Osteoblast (primary cell): ENCODE results near the gene TMEM184A. TPM values are rescaled to one million over a fixed set of nuclear protein-coding genes. Genes with fewer than 3 reads are reported as not detected.
A peak's percentile ranks its signal among the peaks of the same experiment; 100 is the strongest.
"Not testable (repeated sequence)": the region's sequence is repeated elsewhere in the genome, so short reads cannot be mapped to it uniquely, and the experiment has no call there.

ENCODE experiments used
- DNase-seq: peaks from one replicate; pipeline ENCODE4 v3.0.0; 2011; ENCODE audit warnings: low spot score, mixed read lengths; ENCODE audit not compliant: insufficient read length; ENCODE audit errors: missing footprints
- H2AFZ ChIP-seq: 2 replicates; pipeline ENCODE4 v1.6.0; 2011; ENCODE audit warnings: mild to moderate bottlenecking, low read length
- H3K27ac ChIP-seq: 2 replicates; pipeline ENCODE4 v1.5.1; 2011; ENCODE audit warnings: mild to moderate bottlenecking, low read depth, low read length, moderate library complexity
- H3K27me3 ChIP-seq: 2 replicates; pipeline ENCODE4 v1.6.0; 2012; ENCODE audit warnings: mild to moderate bottlenecking, control low read depth, inconsistent platforms, low read length, moderate library complexity; ENCODE audit not compliant: insufficient read depth
- H3K36me3 ChIP-seq: 2 replicates; pipeline ENCODE4 v1.5.1; 2011; ENCODE audit warnings: mild to moderate bottlenecking, low read length, control low read depth, moderate library complexity; ENCODE audit not compliant: insufficient read depth
- H3K4me1 ChIP-seq: 2 replicates; pipeline ENCODE4 v1.5.1; 2011; ENCODE audit warnings: mild to moderate bottlenecking, low read length, control low read depth, moderate library complexity; ENCODE audit not compliant: insufficient read depth
- H3K4me2 ChIP-seq: 2 replicates; pipeline ENCODE4 v1.6.0; 2011; ENCODE audit warnings: mild to moderate bottlenecking, low read length; ENCODE audit not compliant: insufficient read depth
- H3K4me3 ChIP-seq: fragments of 200-600 bp; sonication (generic); 3 replicates; pipeline ENCODE4 v1.5.1; 2012; ENCODE audit warnings: mild to moderate bottlenecking, low read length, inconsistent platforms; ENCODE audit not compliant: insufficient read depth
- H3K79me2 ChIP-seq: 2 replicates; pipeline ENCODE4 v1.6.0; 2012; ENCODE audit warnings: mild to moderate bottlenecking, low read length, control low read depth, inconsistent platforms; ENCODE audit not compliant: insufficient read depth
- H3K9me3 ChIP-seq: 2 replicates; pipeline ENCODE4 v1.5.1; 2011; ENCODE audit warnings: low read depth, low read length, control low read depth
- H4K20me1 ChIP-seq: 2 replicates; pipeline ENCODE4 v1.6.0; 2012; ENCODE audit warnings: mild to moderate bottlenecking, low read length, control low read depth; ENCODE audit not compliant: insufficient read depth
- total RNA-seq: library from RNA; depleted of rRNA; stranded (reverse); fragments of >200 nt; gene quantifications from 2 replicates; pipeline ENCODE4 v1.2.3, GENCODE V29; 2012
- TF ChIP-seq, protein P1 (sequence below): IDR thresholded peaks from 2 replicates; pipeline ENCODE4 v1.5.1; 2011; ENCODE audit warnings: mild to moderate bottlenecking, low read depth, low read length, moderate library complexity; ENCODE audit errors: extremely low read depth

TMEM184A gene
- total RNA-seq, 1 donor, result under 0.01 TPM

DNA sequence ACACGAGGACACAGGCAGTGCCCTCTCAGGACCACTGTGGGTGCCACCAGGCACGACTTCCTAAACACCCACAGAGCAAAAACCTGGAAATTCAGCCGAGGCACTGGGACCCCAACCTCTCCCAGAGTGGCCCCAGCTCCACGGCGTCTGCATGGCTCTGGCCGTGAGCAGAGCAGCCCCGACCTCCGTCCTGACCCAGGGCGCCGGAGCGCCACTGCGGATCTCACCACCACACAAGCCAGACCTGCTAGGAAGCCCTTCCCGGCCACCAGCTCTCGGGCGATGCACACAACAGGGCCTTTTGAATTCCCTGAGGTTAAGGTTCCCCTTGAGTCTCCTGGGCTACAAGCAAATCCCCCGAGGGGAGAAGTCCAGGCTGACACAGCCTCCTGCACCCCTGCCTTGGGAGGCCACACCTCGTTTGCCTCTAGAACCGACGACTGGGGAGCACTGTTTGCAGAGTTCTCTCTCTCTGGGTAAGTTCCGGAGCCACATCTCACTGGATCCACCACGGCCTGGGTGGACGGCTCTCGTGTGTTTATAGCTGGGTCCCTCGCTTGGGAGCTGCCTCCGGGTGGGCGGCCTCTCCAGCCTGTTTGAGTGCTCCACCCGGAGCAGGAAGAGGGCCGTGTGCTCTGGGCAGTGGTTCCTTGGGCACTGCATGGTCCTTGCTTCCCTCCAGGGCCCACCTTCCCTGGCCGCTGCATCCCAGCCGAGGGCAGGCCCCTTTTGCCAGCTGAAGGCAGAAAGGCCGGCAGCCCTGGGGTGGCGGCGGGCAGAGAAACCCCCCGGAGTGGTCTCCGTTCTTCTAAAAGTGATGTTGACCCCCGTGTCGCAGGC, 29.4 kb upstream of the TMEM184A start:
- no peaks in the 10 kb centered on the region for H3K4me1 ChIP-seq
- H3K4me3 ChIP-seq, result no peak overlapping the region
- TF ChIP-seq, protein P1, sequence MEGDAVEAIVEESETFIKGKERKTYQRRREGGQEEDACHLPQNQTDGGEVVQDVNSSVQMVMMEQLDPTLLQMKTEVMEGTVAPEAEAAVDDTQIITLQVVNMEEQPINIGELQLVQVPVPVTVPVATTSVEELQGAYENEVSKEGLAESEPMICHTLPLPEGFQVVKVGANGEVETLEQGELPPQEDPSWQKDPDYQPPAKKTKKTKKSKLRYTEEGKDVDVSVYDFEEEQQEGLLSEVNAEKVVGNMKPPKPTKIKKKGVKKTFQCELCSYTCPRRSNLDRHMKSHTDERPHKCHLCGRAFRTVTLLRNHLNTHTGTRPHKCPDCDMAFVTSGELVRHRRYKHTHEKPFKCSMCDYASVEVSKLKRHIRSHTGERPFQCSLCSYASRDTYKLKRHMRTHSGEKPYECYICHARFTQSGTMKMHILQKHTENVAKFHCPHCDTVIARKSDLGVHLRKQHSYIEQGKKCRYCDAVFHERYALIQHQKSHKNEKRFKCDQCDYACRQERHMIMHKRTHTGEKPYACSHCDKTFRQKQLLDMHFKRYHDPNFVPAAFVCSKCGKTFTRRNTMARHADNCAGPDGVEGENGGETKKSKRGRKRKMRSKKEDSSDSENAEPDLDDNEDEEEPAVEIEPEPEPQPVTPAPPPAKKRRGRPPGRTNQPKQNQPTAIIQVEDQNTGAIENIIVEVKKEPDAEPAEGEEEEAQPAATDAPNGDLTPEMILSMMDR, result no peak
- H2AFZ ChIP-seq, result no peak overlapping the region
- DNase-seq, result peak; percentile 68
- H3K27me3 ChIP-seq, result peaks cover 25% of the 10 kb centered on the region
- H3K9me3 ChIP-seq, result peaks cover 4% of the 10 kb centered on the region
- H3K36me3 ChIP-seq, result no peaks in the 10 kb centered on the region
- no peaks in the 10 kb centered on the region for H3K79me2 ChIP-seq
- H4K20me1 ChIP-seq, result no peaks in the 10 kb centered on the region
- no peak overlapping the region for H3K4me2 ChIP-seq
- H3K27ac ChIP-seq, result no peak overlapping the region

GRCh38 chr7:1584700-1585099, 28.7 kb upstream of the TMEM184A start:
- TF ChIP-seq, protein P1, result no peak
- Histone ChIP-seq H3K9me3 (peaks cover 4% of the 10 kb centered on the region), H3K4me2 (no peak overlapping the region), H3K4me3 (no peak overlapping the region), H3K79me2 (no peaks in the 10 kb centered on the region), H4K20me1 (no peaks in the 10 kb centered on the region), H2AFZ (no peak overlapping the region), H3K36me3 (no peaks in the 10 kb centered on the region), H3K27me3 (peaks cover 20% of the 10 kb centered on the region), H3K4me1 (no peaks in the 10 kb centered on the region), H3K27ac (no peak overlapping the region)
- peak; percentile 59 for DNase-seq

DNA sequence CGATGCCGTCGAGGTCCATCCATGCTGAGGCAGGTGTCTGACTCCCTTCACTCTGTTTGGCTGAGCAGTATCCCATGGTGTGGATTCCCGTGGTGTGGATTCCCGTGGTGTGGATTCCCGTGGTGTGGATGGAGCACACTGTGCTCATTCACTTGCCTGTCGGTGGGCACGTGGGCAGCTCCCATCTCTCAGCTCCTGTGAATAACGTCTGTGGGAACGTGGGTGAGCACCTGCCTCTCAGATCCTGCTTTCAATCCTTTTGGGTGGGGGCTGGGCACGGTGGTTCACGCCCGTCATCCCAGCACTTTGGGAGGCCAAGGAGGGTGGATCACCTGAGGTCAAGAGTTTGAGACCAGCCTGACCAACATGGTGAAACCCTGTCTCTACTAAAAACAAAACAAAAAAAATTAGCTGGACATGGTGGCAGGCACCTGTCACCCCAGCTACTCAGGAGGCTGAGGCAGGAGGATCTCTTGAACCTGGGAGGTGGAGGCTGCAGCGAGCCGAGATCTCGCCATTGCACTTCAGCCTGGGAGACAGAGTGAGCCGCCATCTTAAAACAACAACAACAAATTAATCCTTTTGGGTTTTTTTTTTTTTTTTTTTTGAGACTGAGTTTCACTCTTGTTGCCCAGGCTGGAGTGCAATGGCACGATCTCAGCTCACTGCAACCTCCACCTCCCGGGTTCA, 27.4 kb upstream of the TMEM184A start:
- H3K4me2 ChIP-seq, H3K36me3 ChIP-seq, H3K4me3 ChIP-seq, H2AFZ ChIP-seq, H3K79me2 ChIP-seq, H3K4me1 ChIP-seq, DNase-seq, H4K20me1 ChIP-seq, H3K27ac ChIP-seq, H3K9me3 ChIP-seq: not testable (repeated sequence)
- H3K27me3 ChIP-seq, result peaks cover 20% of the 10 kb centered on the region

DNA sequence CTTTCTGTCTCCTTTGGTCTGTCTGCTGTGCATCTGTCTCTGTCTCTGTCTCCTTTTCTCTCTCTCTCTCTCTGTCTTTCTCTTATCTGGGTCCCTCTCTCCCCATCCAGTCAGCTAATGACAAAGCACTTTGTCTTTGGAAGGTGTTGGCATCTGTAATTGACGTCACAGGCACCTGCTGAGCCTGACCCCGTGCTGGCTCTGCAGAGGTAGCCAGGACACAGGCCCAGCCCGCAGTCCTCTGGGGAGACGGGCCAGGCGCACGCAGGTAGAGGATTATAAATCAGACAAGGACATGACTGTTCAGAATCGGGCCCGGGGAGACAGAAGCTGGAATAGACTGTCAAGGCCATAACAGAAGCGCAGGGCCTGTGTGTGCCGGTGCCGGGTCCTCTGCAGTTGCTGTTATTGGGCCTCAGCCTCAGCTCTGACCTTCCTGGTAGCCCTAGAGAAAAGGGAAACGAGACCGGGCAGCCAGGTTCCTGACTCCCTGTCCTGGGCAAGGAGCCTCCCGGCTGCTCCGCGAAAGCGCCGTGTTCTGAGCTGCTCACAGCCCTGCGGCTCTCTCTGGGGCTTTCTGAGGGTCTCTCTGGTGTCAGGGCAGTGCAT, 24.5 kb upstream of the TMEM184A start:
- Histone ChIP-seq H3K4me3 (no peak overlapping the region), H3K4me1 (no peaks in the 10 kb centered on the region), H4K20me1 (no peaks in the 10 kb centered on the region), H3K36me3 (no peaks in the 10 kb centered on the region), H3K4me2 (no peak overlapping the region), H3K9me3 (no peaks in the 10 kb centered on the region), H2AFZ (no peak overlapping the region), H3K27me3 (no peaks in the 10 kb centered on the region), H3K79me2 (no peaks in the 10 kb centered on the region), H3K27ac (no peak overlapping the region)
- TF ChIP-seq, protein P1, result no peak
- DNase-seq, result peak; percentile 78
